Peyer's patch (tissue), 4 donors: Measurements from ENCODE around the gene IL34.

Experiments used
- CTCF ChIP-seq, 6 experiments: fragments of 450-650 bp in 4 of 6; fragments of 200-600 bp in 2 of 6; sonication (generic) in 1 of 6; IDR thresholded peaks; one replicate each; pipeline ENCODE4 v1.5.1; 2017 to 2019; ENCODE audit warnings: antibody characterized with exemption in 6 of 6, mild to moderate bottlenecking in 3 of 6, moderate library complexity in 1 of 6
- POLR2A ChIP-seq, 2 donors: fragments of 450-650 bp; IDR thresholded peaks; one replicate each; pipeline ENCODE4 v1.5.1; 2017; ENCODE audit warnings: antibody characterized with exemption in 2 of 2, mild to moderate bottlenecking in 2 of 2, moderate library complexity in 2 of 2

GRCh38 chr16:70696952-70697593 is 50.7 kb downstream of the IL34 start:
- TF ChIP-seq CTCF (IDR thresholded peaks at IDR 0.05) (no peak), POLR2A (IDR thresholded peaks at IDR 0.05) (no peak)
